GM12878 (cell line): ENCODE data around the gene MAVS.

Experiments used
- DPF2 ChIP-seq: fragments of 450-650 bp; IDR thresholded peaks from 2 replicates; pipeline ENCODE4 v1.6.1; 2017; ENCODE audit warnings: mild to moderate bottlenecking
- ETV6 ChIP-seq, 2 experiments: fragments of 450-650 bp in 1 of 2; IDR thresholded peaks in 1 of 2; conservative IDR thresholded peaks in 1 of 2; 2 replicates each; pipeline ENCODE4 v1.6.1; 2014; ENCODE audit warnings: antibody characterized with exemption in 1 of 2, borderline replicate concordance in 1 of 2, low read depth in 1 of 2, mild to moderate bottlenecking in 1 of 2, moderate library complexity in 1 of 2
- HDAC2 ChIP-seq: fragments of 200-600 bp; sonication (generic); IDR thresholded peaks from 2 replicates; pipeline ENCODE4 v1.6.1; 2017
- NRF1 ChIP-seq: conservative IDR thresholded peaks from 2 replicates; pipeline ENCODE4 v1.6.1; 2011; ENCODE audit warnings: mild to moderate bottlenecking, low read depth, low read length, improper control_type of control experiment
- POLR2A ChIP-seq: IDR thresholded peaks from 2 replicates; pipeline ENCODE4 v1.6.1; 2011; ENCODE audit warnings: low read depth, mild to moderate bottlenecking, low read length
- TAF1 ChIP-seq: IDR thresholded peaks from 2 replicates; pipeline ENCODE4 v1.6.1; 2011; ENCODE audit warnings: mild to moderate bottlenecking, low read depth, low read length, borderline replicate concordance
- TF ChIP-seq, protein P1 (sequence below): fragments of 450-650 bp; formaldehyde crosslinking; IDR thresholded peaks from 2 replicates; pipeline ENCODE4 v1.4.0; 2020; ENCODE audit warnings: mild to moderate bottlenecking, moderate library complexity
- TF ChIP-seq, protein P2 (sequence below), 3 experiments: IDR thresholded peaks in 2 of 3; conservative IDR thresholded peaks in 1 of 3; 2 replicates each; pipeline ENCODE4 v1.5.1; 2011; ENCODE audit warnings: low read depth in 3 of 3, low read length in 3 of 3, mild to moderate bottlenecking in 3 of 3, control low read depth in 2 of 3, moderate library complexity in 2 of 3, inconsistent platforms in 1 of 3, mixed read lengths in 1 of 3; ENCODE audit not compliant: control insufficient read depth in 2 of 3, insufficient read depth in 1 of 3; ENCODE audit errors: extremely low read depth in 1 of 3
- TF ChIP-seq, protein P3 (sequence below): IDR thresholded peaks from 2 replicates; pipeline ENCODE4 v1.6.1; 2011; ENCODE audit warnings: low read depth, low read length, improper control_type of control experiment, borderline replicate concordance

DNA sequence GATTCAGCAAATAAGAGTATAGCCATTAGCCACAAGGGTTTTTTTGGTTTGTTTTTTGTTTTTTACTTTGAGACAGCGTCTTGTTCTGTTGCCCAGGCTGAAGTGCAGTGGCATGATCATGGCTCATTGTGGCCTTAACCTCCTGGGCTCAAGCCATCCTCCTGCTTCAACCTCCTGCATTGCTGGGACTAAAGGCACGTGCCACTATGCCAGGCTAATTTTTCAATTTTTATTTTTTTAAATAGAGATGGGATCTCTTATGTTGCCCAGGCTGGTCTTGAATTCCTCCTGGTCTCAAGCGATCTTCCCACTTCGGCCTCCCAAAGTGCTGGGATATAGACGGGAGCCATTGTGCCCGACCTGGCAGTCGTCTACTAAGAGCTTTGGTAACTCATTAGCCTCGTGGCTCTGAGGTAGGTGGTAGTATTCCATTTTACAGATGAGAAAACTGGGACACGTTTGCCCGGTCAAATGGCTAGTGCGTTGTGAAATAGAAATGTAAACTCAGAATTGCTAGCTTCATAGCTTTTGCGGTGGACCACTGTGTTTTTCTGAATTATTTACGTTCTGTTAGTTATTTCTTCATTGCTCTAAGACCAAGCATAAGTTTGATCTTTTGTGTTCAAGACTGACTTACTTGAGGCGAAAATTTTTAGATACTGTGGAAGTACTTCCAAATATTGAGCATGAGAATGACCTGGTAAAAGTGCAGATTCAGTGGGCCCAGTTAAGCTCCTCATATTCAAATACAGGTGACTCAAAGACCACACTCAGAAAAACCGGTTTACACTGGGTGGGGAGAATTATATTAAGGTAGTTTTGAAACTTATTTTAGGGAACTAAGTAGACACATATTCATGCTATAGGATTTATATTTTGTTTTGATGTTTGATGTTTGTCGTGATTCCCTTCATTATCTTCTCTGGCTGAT lies 44.6 kb downstream of the MAVS start:
- TF ChIP-seq POLR2A, result no peak
- TF ChIP-seq, protein P1, sequence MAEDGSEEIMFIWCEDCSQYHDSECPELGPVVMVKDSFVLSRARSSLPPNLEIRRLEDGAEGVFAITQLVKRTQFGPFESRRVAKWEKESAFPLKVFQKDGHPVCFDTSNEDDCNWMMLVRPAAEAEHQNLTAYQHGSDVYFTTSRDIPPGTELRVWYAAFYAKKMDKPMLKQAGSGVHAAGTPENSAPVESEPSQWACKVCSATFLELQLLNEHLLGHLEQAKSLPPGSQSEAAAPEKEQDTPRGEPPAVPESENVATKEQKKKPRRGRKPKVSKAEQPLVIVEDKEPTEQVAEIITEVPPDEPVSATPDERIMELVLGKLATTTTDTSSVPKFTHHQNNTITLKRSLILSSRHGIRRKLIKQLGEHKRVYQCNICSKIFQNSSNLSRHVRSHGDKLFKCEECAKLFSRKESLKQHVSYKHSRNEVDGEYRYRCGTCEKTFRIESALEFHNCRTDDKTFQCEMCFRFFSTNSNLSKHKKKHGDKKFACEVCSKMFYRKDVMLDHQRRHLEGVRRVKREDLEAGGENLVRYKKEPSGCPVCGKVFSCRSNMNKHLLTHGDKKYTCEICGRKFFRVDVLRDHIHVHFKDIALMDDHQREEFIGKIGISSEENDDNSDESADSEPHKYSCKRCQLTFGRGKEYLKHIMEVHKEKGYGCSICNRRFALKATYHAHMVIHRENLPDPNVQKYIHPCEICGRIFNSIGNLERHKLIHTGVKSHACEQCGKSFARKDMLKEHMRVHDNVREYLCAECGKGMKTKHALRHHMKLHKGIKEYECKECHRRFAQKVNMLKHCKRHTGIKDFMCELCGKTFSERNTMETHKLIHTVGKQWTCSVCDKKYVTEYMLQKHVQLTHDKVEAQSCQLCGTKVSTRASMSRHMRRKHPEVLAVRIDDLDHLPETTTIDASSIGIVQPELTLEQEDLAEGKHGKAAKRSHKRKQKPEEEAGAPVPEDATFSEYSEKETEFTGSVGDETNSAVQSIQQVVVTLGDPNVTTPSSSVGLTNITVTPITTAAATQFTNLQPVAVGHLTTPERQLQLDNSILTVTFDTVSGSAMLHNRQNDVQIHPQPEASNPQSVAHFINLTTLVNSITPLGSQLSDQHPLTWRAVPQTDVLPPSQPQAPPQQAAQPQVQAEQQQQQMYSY (CRISPR knock-in tag), result no peak
- no peak for TF ChIP-seq TAF1
- TF ChIP-seq DPF2, result no peak
- TF ChIP-seq, protein P2, sequence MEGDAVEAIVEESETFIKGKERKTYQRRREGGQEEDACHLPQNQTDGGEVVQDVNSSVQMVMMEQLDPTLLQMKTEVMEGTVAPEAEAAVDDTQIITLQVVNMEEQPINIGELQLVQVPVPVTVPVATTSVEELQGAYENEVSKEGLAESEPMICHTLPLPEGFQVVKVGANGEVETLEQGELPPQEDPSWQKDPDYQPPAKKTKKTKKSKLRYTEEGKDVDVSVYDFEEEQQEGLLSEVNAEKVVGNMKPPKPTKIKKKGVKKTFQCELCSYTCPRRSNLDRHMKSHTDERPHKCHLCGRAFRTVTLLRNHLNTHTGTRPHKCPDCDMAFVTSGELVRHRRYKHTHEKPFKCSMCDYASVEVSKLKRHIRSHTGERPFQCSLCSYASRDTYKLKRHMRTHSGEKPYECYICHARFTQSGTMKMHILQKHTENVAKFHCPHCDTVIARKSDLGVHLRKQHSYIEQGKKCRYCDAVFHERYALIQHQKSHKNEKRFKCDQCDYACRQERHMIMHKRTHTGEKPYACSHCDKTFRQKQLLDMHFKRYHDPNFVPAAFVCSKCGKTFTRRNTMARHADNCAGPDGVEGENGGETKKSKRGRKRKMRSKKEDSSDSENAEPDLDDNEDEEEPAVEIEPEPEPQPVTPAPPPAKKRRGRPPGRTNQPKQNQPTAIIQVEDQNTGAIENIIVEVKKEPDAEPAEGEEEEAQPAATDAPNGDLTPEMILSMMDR (IDR thresholded peaks at IDR 0.05 in 2 of 3, conservative IDR thresholded peaks at IDR 0.05 in 1 of 3; ENCODE audit: control insufficient read depth in 2 of 3, extremely low read depth in 1 of 3, insufficient read depth in 1 of 3, low read depth in 3 of 3, low read length in 3 of 3), result no peak
- TF ChIP-seq, protein P3, sequence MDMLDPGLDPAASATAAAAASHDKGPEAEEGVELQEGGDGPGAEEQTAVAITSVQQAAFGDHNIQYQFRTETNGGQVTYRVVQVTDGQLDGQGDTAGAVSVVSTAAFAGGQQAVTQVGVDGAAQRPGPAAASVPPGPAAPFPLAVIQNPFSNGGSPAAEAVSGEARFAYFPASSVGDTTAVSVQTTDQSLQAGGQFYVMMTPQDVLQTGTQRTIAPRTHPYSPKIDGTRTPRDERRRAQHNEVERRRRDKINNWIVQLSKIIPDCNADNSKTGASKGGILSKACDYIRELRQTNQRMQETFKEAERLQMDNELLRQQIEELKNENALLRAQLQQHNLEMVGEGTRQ, result no peak
- no peak for TF ChIP-seq NRF1
- no peak for TF ChIP-seq ETV6 (conservative IDR thresholded peaks at IDR 0.05 in 1 of 2, IDR thresholded peaks at IDR 0.05 in 1 of 2; ENCODE audit: borderline replicate concordance in 1 of 2, low read depth in 1 of 2)
- TF ChIP-seq HDAC2, result no peak
